Heart right ventricle (tissue), 16 donors: Measurements from ENCODE around the gene GAK. TPM values are rescaled to one million over a fixed set of nuclear protein-coding genes. Genes with fewer than 3 reads are reported as not detected.
A peak's percentile ranks its signal among the peaks of the same experiment; 100 is the strongest.

Source experiments
- ATAC-seq, 8 donors: fragments of 200-7000 bp; cut with Tn5 transposase; one replicate each; pipeline ENCODE4 v1.9.1; 2020; ENCODE audit warnings: mild to moderate bottlenecking in 8 of 8, moderate library complexity in 8 of 8, moderate number of reproducible peaks in 1 of 8
- DNase-seq, 2 donors: peaks; one replicate each; pipeline ENCODE4 v3.0.0-alpha.2; 2020
- H3K27ac ChIP-seq, 10 donors: fragments of 200-600 bp; sonication (generic) in 2 of 10; one replicate each; pipeline versions ENCODE4 v1.5.0 to v1.8.0; 2020 to 2022; ENCODE audit warnings: mild to moderate bottlenecking in 3 of 10
- H3K27me3 ChIP-seq, 7 donors: fragments of 200-600 bp; one replicate each; pipeline ENCODE4 v1.8.0; 2021 to 2022; ENCODE audit warnings: mild to moderate bottlenecking in 2 of 7
- H3K36me3 ChIP-seq, 9 donors: fragments of 200-600 bp; sonication (generic) in 1 of 9; one replicate each; pipeline versions ENCODE4 v1.5.0 to v1.8.0; 2020 to 2022; ENCODE audit warnings: mild to moderate bottlenecking in 2 of 9
- H3K4me1 ChIP-seq, 9 donors: fragments of 200-600 bp; sonication (generic) in 1 of 9; one replicate each; pipeline versions ENCODE4 v1.5.0 to v1.8.0; 2020 to 2022; ENCODE audit warnings: mild to moderate bottlenecking in 4 of 9
- H3K4me3 ChIP-seq, 10 donors: fragments of 200-600 bp; sonication (generic) in 2 of 10; one replicate each; pipeline versions ENCODE4 v1.5.0 to v1.8.0; 2020 to 2022; ENCODE audit warnings: mild to moderate bottlenecking in 7 of 10, moderate library complexity in 2 of 10
- H3K9me3 ChIP-seq, 11 donors: fragments of 200-600 bp in 10 of 11; sonication (generic) in 2 of 11; one replicate each; pipeline versions ENCODE4 v1.5.0 to v1.8.0; 2013 to 2022; ENCODE audit warnings: mild to moderate bottlenecking in 2 of 11, control low read depth in 1 of 11, moderate library complexity in 1 of 11
- CTCF ChIP-seq, 9 donors: fragments of 200-600 bp; sonication (generic) in 2 of 9; IDR thresholded peaks; one replicate each; pipeline versions ENCODE4 v1.5.0 to v1.8.0; 2021 to 2022; ENCODE audit warnings: antibody characterized with exemption in 9 of 9, mild to moderate bottlenecking in 5 of 9, moderate library complexity in 1 of 9
- WGBS, 2 donors: extraction: QIAGEN DNeasy Blood & Tissue Kit; methylation state at CpG; one replicate each; pipeline ENCODE4 v1.1.7; 2013; ENCODE audit warnings: inconsistent platforms in 1 of 2; 5-methylcytosine and 5-hydroxymethylcytosine counted together
- intact Hi-C, 10 donors: fragments of 100-400 bp; cut with DNase I; formaldehyde crosslinking; loops; one replicate each; pipeline versions ENCODE4 v1.11.1 to v1.14.2; 2022
- polyA plus RNA-seq, 2 donors: library from polyadenylated mRNA; stranded (reverse); fragments of 200-250 nt; gene quantifications; one replicate each; pipeline ENCODE4 v1.2.3, GENCODE V29; 2013
- total RNA-seq, 10 donors: library from RNA; stranded (reverse); fragmentation: NEBNext Ultra II Directional in 3 of 10; extraction: Animal tissue kit (Norgen Biotek cat#: 25700) in 3 of 10; gene quantifications; one replicate each; pipeline versions ENCODE4 v1.2.1 to v1.2.4, GENCODE V29; 2021 to 2023
- donor health status: Arrhythmogenic right ventricular cardiomyopathy.
- donor health status: ischemic (EF 13 %, LVEDD 7.1; RV severe dilation, severe dysfunction).
- donor health status: healthy with polysubstance abuse.
- donor health status: DM: no; HTN: yes; CAD: no.
- donor health status: DM: no; HTN: no; CAD: no.
- donor health status: ischemic (EF 25% LVEDD 6.9; RV normal size, moderate dysfunction).
- donor health status: ischemic (EF 25% LVEDD 5.7; RV mildly dilated, moderate dysfunction).
- donor health status: healthy.
- donor health status: DM: yes; HTN: yes; CAD: no.
- donor health status: Ischemic cardiomyopathy.
- donor health status: ischemic (EF 35%, LVEDD 5.7; RV mildly dilated, moderate dysfunction).
- donor health status: nonischemic (EF 11% LVEDD 7.7; RV severe dilation, severe dysfunction).
- donor health status: DM: yes; HTN: yes; CAD: no.
- donor health status: PGD.
- donor health status: ischemic (EF 29% LVEDD 5.4; RV normal size, mild dysfunction).
- donor health status: nonischemic (EF 23%, LVEDD 6.1; RV moderate dilation, normal function).

Gene GAK
- total and polyA plus RNA-seq, 12 donors = 21.0 to 105 (median 29.2) TPM

- Histone ChIP-seq H3K36me3 (peaks cover 0 to 98% (median 38%) of the 10 kb centered on the region in 9 donors), H3K9me3 (no peaks in the 10 kb centered on the region), H3K27me3 (no peaks in the 10 kb centered on the region), H3K27ac (no peak overlapping the region), H3K4me1 (no peaks in the 10 kb centered on the region), H3K4me3 (no peak overlapping the region)
- intact Hi-C loops = loop anchor here in 1 of 10 donors (10.0 kb wide), 1 partner anchor 147 kb away; no protein-coding TSS in a partner anchor
- peak in 3 of 9 donors; percentile 18 to 29 (median 28) for TF ChIP-seq CTCF (IDR thresholded peaks at IDR 0.05)
- ATAC-seq (no peak), DNase-seq (no peak)
- 88 to 90% methylated on average over 10 of the region's 10 CpGs for WGBS, 2 donors
Measured at GRCh38 chr4:891747-892146, 40.4 kb downstream of the GAK start.

- peaks cover 0 to 98% (median 34%) of the 10 kb centered on the region in 9 donors for H3K36me3 ChIP-seq
- ATAC-seq = no peak
Measured at GRCh38 chr4:890036-890695, 42.0 kb downstream of the GAK start.

GRCh38 chr4:889516-889915 lies 42.6 kb downstream of the GAK start:
- no peak for DNase-seq
- Histone ChIP-seq H3K27me3 (no peaks in the 10 kb centered on the region), H3K36me3 (peaks cover 0 to 98% (median 35%) of the 10 kb centered on the region in 9 donors), H3K27ac (no peak overlapping the region), H3K4me3 (no peak overlapping the region), H3K4me1 (no peaks in the 10 kb centered on the region), H3K9me3 (no peaks in the 10 kb centered on the region)
- 96 to 97% methylated on average over 16 of the region's 16 CpGs for WGBS, 2 donors
- intact Hi-C loops = no loop called here
- ATAC-seq = no peak
- no peak for TF ChIP-seq CTCF (IDR thresholded peaks at IDR 0.05)

More at GRCh38 chr4:890036-890695, 42.0 kb downstream of the GAK start:
- TF ChIP-seq CTCF (IDR thresholded peaks at IDR 0.05) = no peak
- Histone ChIP-seq H3K4me1 (no peaks in the 10 kb centered on the region), H3K27ac (no peak overlapping the region), H3K4me3 (no peak overlapping the region), H3K9me3 (no peaks in the 10 kb centered on the region), H3K27me3 (no peaks in the 10 kb centered on the region)
- intact Hi-C loops = loop anchor here in 1 of 10 donors (10.0 kb wide), 1 partner anchor 145 kb away; no protein-coding TSS in a partner anchor
- no peak for DNase-seq
- 94 to 95% methylated on average over 22 of the region's 22 CpGs for WGBS, 2 donors

GRCh38 chr4:888029-888428 lies 44.1 kb downstream of the GAK start:
- intact Hi-C loops = no loop called here
- DNase-seq (no peak), ATAC-seq (no peak)
- no peak overlapping the region for H3K27ac ChIP-seq
- no peaks in the 10 kb centered on the region for H3K27me3 ChIP-seq
- no peak overlapping the region for H3K4me3 ChIP-seq
- no peaks in the 10 kb centered on the region for H3K9me3 ChIP-seq
- peaks cover 0 to 99% (median 49%) of the 10 kb centered on the region in 9 donors for H3K36me3 ChIP-seq
- no peaks in the 10 kb centered on the region for H3K4me1 ChIP-seq
- WGBS, 2 donors = 90 to 93% methylated on average over 23 of the region's 23 CpGs
- TF ChIP-seq CTCF (IDR thresholded peaks at IDR 0.05) = no peak
